Left renal pelvis (tissue), 4 donors: ENCODE measurements around the gene FAR2. TPM values are rescaled to one million over a fixed set of nuclear protein-coding genes. Genes with fewer than 3 reads are reported as not detected.
"Not testable (repeated sequence)": the region's sequence is repeated elsewhere in the genome, so short reads cannot be mapped to it uniquely, and the experiment has no call there.

Experiments
- DNase-seq, 4 donors: peaks; one replicate each; pipeline ENCODE4 v3.0.0-alpha.2; 2013; ENCODE audit warnings: low read depth in 4 of 4, low spot score in 3 of 4
- polyA plus RNA-seq, 4 donors: library from polyadenylated mRNA; unstranded; fragments of 120-200 nt; gene quantifications; one replicate each; pipeline ENCODE4 v1.2.1, GENCODE V29; 2013; ENCODE audit not compliant: insufficient read length in 4 of 4

FAR2 gene
- polyA plus RNA-seq, 4 donors, result 14.4 to 45.8 (median 44.6) TPM

- no peak for DNase-seq
Observed at GRCh38 chr12:29229937-29230336, 80.9 kb downstream of the FAR2 start.

DNA sequence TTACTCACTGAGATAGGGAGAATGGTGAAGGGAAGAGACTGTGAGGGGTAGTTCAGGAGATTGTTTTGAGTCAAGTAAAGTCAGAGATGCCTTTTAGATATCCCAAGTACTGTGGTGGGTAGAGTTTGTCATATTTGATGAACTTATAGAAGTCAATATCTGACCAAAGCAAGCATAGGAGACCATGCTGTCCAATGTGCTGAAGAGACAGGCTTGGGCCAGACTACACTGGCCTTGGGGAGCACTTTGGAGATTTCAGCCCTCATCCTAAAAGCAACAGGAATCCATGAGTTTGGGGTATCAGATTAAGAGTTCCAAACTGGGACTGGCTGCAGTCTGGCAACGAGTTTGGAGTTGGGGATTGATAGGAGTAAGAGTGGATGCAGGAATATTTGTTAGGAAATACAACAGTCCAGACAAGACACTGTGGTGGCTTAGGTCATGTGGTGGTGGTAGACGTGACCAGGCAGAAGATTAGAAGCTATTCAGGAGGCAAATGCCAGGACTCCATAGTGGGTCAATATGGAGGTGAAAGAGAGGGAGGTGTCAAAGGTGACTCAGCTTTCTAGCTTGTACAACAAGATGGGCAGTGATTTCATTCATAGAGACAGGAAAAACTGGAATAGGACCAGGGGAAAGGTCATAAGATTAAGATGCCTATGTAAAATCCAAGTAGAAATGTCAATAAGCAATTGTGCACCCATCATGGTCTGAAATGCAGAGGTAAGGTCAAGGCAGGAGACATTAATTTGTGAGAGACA is 81.9 kb downstream of the FAR2 start:
- no peak for DNase-seq

GRCh38 chr12:29232086-29232485 is 83.0 kb downstream of the FAR2 start:
- DNase-seq, result no peak

DNA sequence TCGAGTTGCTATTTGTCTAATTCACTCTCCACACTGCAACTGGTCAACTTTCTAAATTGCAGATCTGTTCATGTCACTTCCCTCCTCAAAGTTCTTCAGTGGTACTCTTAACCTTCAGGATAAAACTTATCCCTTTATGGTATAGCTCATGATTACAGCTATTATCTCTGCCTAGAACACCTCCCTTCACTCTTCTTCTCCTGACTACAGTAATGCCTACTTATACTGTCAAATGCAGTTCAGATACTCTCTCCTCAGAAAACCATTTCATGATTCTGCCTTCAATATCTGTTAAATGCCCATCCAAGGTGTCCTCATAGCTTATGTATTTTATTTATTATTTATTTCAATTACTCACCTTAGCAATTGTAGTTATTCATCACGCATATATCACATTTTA is 85.5 kb downstream of the FAR2 start:
- DNase-seq, result no peak

DNA sequence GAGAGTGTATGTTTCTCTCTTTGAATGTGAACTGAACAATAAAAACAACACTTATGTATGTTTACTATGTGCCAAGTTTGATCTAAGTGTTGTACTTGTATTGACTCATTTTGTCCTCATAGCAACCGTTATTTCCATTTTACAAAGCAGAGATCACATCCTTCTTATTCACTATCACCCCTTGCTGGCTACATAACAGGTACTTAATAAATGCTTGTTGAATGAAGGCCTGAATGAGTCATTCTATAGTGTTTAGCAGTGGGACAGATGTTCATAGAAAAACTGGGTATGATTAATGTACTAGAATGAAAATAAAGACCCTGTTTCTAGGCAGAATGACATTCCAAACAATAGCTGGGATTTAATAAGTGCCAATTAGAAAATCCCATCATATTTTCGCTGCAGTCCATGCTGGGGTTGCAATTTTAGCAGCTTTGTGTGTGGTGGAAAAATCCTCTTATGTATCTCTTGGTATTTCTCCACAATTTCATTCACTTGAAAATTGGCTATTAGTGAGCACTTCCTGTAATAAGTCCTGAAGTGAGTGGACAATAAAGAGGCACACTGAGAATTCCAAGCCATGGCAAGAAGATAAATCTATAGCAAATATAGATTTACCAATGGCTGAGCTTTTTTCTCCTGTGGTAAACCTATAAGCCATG is 86.0 kb downstream of the FAR2 start:
- DNase-seq, result no peak

DNA sequence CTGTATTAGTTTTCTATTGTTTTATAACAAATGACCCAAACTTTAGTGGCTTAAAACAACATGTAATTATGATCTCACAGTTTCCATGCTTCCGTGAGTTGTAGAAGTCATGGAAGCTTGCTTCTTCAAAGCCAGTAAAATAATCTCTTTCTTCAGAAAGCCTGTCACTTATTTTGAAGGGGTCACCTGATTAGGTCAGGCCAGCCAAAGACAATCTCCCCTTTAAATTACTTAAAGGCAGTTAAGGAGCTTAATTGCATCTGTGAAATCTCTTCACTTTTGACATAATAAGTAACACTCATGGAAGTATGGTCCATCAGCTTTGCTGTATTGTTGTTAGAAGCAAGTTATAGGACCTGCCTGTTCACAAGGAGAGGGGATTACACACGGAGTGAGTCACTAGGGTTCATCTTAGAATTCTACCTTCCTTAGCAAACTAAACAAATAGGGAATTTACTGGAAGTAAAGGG is 89.8 kb downstream of the FAR2 start:
- DNase-seq, result no peak

GRCh38 chr12:29239336-29239735 is 90.3 kb downstream of the FAR2 start:
- no peak for DNase-seq

- DNase-seq, result no peak
Observed at GRCh38 chr12:29240441-29240840, 91.4 kb downstream of the FAR2 start.

DNA sequence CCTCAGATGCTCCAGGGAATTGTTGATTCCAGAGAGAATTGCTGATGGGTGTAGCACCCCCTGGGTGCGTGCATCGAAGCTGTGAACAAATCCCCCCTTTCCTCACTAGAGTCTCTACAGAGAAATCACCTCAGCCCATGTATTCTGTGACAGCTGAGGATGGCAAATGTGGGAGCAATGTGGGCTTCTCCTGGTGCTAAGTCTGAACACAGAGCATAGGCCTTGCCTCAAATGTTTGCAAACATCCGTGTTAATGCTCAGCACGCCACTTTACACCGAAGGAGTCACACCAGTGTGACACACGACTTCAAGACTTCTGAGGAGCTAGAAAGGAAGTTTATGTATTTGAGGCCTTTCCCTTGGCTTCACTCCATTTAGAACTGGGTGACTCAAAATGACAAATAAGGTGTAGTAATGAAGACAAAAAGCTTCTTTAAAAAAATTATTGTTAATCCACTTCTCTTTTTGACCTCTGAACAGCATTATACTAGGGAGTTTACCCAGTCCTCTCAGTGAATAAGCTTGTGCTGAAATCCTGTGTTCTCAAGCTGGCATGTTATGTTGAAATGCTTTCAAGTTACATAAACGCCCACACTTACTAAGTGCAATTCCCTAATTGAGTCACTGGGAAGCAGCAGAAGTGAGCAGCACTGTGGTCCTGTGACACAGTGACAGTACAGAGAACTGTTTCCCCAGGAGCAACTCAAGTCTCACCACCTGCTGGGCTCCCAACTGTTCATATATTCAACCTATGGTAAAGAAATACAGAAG is 92.9 kb downstream of the FAR2 start:
- no peak for DNase-seq

GRCh38 chr12:29242921-29243431 is 93.9 kb downstream of the FAR2 start:
- DNase-seq, result no peak

DNA sequence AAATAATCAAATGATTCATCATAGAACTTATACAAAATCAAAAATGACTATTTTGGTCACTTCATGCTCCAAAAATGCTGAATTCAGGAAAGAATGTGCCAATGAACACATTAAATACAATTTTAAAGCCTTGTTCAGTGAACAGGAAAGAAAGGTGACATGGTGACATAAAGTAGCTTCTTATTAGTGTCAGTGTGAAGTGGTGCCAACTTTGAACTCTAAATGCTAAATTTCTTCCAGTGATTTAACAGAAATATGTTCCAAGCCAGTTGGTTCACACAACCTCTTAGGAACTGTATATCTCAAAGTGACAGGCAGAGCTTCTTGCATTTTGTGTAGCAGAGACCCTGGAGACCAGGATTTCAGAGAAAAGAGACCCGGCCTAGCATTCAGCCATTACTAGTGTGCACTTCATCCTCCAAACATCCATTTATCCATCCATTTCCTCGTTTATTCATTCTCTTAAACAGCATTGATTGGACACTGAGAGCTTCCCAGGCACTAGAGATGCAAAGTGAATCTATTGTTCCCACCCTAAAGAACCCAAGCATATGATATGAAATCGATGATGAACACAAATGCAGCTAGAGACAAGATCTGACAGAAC is 95.2 kb downstream of the FAR2 start:
- no peak for DNase-seq

DNA sequence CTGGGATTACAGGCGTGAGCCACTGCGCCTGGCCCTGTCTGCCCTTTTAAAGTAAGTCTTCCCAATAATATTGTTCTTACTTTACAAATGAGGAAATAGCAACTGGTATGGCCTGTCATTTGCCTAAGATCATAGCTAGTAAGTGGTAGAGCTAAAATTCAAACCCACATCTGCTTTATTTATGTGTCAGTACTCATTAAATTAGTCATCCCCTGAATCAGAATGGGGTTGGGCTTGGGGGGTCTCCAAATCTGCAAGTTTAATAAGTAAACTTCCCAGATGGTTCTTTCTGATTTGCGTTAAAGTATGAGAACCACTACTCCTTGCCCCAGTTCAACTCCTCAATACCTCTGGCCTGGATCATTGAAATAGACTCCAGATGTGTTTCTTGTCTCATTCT is 96.2 kb downstream of the FAR2 start:
- no peak for DNase-seq

- DNase-seq, result no peak
Observed at GRCh38 chr12:29249930-29250329, 100.9 kb downstream of the FAR2 start.

DNA sequence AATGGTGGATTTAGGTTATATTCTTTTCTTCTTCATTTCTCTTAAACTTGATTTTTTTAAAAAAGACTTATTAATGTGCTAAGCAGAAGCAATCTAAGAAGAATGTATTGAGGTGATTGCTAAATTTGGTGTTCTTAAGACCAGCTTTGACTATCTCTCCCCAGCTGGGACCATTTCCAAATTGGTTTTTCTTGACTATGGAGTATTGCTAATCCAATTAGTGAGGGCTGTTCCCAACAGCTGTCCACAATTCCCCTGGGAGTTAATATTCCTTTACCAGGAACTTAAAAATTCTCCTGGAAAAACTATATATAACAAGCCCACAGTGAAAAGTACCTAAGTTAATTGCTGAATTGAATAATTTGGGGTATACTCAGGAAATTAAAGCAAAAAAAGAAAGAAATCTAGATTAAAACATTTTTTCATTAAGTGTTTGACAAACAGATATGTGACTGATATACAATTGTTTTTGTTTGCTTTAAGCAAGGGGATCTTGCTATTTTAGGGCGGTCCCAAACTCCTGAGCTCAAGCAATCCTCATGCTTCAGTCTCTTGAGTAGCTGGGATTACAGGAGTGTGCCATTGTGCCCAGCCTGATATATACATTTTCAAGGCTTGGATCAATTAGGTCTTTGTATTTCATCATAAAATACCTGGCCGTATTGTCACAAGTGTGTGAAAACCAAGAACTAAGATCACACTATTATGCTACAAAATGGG is 105.0 kb downstream of the FAR2 start:
- no peak for DNase-seq

DNA sequence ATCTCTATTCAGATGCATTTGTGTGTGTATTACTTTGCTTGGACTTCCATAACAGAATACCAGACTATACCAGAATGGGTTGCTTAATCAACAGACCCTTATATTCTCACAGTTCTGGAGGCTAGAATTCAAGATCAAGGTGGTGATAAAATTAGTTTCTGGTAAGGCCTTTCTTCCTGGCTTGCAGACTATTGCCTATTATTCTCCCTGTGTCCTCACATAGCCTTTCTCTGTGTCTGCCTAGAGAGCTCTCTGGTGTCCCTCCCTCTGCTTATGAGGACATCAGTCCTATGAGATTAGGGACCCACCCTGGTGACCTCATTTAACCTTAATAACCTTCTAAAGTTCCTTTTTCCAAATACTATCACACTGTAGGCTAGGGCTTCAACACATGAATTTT is 106.0 kb downstream of the FAR2 start:
- no peak for DNase-seq

DNA sequence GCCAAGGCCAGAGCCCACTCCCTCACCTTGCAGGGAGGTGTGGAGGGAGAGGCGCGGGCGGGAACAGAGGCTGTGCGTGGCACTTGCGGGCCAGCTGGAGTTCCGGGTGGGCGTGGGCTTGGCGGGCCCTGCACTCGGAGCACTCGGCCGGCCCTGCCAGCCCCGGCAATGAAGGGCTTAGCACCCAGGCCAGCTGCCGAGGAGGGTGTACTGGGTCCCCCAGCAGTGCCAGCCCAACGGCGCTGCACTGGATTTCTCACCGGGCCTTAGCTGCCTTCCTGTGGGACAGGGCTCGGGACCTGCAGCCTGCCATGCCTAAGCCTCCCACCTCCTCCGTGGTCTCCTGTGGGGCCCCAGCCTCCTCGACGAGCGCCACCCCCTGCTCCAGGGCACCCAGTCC is 107.5 kb downstream of the FAR2 start:
- DNase-seq, result no peak

DNA sequence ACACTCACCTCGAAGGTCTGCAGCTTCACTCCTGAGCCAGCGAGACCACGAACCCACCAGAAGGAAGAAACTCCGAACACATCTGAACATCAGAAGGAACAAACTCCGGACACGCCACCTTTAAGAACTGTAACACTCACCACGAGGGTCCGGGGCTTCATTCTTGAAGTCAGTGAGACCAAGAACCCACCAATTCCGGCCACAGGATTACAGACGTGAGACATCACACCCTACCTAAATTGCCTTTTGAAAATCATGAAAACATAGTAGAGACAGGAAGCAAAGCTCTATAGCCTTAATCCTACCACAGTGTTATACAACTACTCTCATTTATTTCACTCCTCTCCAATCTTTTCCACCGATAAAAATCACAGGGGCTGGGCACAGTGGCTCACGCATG is 108.6 kb downstream of the FAR2 start:
- DNase-seq, result not testable (repeated sequence)

DNA sequence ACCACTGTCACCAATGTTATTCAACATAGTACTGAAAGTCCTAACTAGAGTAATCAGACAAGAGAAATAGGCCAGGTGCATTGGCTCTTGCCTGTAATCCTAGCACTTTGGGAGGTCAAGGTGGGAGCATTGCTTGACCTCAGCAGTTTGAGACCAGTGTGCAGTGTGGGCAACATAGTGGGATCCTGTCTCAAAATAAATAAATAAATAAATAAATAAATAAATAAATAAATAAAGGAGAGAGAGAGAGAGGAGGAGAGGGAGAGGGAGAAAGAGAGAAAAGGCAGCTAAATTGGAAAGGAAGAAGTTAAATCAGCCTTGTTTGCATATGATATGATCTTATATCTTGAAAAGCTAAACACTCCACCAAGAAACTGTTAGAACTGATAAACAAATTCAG is 115.3 kb downstream of the FAR2 start:
- no peak for DNase-seq

DNA sequence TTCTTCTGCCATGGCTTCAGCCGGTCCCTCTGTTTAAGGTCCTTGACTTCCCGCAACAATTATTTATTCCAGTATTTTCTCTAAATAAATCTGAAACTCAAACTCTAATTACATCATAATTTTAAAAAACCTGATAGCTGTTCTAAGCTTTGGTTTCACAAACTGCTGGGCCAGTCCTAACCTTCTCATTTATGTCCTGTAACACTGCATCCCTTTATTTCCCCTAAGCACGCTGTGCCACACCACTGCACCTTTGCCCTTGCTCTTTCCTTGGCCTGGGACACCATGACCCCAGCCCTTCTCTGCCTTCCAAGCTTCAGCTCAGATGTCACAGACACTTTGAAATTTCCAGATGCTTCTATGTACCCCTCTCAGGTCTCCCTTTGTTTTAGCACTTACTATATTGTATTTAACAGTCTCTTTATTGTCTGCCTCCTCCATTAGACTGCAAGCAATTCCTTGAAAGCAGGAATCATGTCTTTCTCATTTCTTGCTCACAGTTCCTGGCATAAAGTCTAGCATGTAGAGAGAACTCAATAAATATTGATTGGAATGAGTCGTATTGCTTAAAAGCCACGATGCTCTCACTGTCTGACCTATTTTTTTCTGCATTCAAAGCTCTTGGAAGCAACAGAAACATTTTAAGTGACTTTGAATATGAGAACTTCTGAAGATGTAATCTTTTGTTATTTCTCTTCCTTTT is 120.8 kb downstream of the FAR2 start:
- no peak for DNase-seq

DNA sequence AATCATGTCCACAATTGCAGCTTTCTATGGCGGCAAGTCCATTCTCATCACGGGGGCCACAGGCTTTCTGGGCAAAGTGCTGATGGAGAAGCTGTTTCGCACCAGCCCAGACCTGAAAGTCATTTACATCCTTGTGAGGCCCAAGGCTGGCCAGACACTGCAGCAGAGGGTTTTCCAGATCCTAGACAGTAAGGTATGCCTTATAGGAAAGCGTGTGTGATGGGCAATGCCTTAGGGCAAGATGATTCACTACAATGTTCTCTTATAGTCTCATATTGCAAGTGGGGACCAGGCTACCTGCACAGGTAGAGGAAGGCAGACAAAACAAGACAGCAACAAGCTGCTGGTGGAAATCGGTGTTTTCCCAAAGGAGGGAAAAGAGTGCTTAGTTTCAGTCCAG is 121.4 kb downstream of the FAR2 start:
- DNase-seq, result no peak
